Measurements from ENCODE around the gene SPATS2L.

GRCh38 chr2:200404615-200405014, 98.1 kb downstream of the SPATS2L start:
- TF ChIP-seq POLR2AphosphoS5 (IDR thresholded peaks at IDR 0.05; ENCODE audit: low read depth, low read length) (no peak), POLR2A (IDR thresholded peaks at IDR 0.05; ENCODE audit: low read depth, low read length) (no peak), TAF1 (IDR thresholded peaks at IDR 0.05; ENCODE audit: low read depth, low read length) (no peak), POU2F2 (IDR thresholded peaks at IDR 0.05; ENCODE audit: low read depth, low read length) (no peak)

Measured in GM12891 (cell line).